Measurements from ENCODE around the gene THOC6.

DNA sequence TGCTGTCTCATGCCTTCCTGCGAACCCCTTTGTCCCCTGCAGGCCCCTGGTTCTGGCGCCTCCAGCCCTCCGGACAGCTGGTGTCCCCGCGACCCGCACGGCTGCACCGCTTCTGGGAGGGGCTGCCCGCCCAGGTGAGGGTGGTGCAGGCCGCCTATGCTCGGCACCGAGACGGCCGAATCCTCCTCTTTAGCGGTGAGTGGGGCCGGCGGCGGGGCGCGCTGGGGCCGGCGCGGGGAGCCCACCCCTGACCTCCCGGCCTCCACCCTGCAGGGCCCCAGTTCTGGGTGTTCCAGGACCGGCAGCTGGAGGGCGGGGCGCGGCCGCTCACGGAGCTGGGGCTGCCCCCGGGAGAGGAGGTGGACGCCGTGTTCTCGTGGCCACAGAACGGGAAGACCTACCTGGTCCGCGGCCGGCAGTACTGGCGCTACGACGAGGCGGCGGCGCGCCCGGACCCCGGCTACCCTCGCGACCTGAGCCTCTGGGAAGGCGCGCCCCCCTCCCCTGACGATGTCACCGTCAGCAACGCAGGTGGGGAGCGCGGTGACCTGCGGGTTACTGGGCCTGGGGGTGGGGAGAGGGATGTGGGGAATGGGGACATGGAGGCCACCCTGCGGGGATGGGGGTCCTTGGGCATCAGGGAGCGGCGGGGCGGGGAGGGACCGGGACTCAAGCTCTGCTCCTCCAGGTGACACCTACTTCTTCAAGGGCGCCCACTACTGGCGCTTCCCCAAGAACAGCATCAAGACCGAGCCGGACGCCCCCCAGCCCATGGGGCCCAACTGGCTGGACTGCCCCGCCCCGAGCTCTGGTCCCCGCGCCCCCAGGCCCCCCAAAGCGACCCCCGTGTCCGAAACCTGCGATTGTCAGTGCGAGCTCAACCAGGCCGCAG, 34.5 kb downstream of the THOC6 start:
- TF ChIP-seq GATA2 (IDR thresholded peaks at IDR 0.05; ENCODE audit: low read depth, low read length): no peak
- no peak for TF ChIP-seq GATA3 (IDR thresholded peaks at IDR 0.05; ENCODE audit: low read depth, low read length)
